WTC11 (cell line): ENCODE measurements around the gene ACTR6.

ENCODE experiments used
- CREM ChIP-seq: sonication (generic); formaldehyde crosslinking; IDR thresholded peaks from 2 replicates; pipeline ENCODE4 v1.8.1; 2022; ENCODE audit warnings: mild to moderate bottlenecking, missing genetic modification reagents, moderate library complexity
- CTCF ChIP-seq: fragments of 200-600 bp; IDR thresholded peaks from 2 replicates; pipeline ENCODE4 v1.8.0; 2022; ENCODE audit warnings: antibody characterized with exemption
- ZBTB21 ChIP-seq: sonication (generic); formaldehyde crosslinking; IDR thresholded peaks from 2 replicates; pipeline ENCODE4 v1.8.1; 2023; ENCODE audit warnings: mild to moderate bottlenecking, missing genetic modification reagents, borderline replicate concordance
- TF ChIP-seq, protein P1 (sequence below): sonication (generic); formaldehyde crosslinking; IDR thresholded peaks from 2 replicates; pipeline ENCODE4 v1.8.0; 2022; ENCODE audit warnings: mild to moderate bottlenecking, missing genetic modification reagents

GRCh38 chr12:100243137-100243536 lies 42.5 kb downstream of the ACTR6 start:
- TF ChIP-seq CTCF (no peak), CREM (CRISPR knock-in tag) (no peak), ZBTB21 (CRISPR knock-in tag) (no peak)
- TF ChIP-seq, protein P1, sequence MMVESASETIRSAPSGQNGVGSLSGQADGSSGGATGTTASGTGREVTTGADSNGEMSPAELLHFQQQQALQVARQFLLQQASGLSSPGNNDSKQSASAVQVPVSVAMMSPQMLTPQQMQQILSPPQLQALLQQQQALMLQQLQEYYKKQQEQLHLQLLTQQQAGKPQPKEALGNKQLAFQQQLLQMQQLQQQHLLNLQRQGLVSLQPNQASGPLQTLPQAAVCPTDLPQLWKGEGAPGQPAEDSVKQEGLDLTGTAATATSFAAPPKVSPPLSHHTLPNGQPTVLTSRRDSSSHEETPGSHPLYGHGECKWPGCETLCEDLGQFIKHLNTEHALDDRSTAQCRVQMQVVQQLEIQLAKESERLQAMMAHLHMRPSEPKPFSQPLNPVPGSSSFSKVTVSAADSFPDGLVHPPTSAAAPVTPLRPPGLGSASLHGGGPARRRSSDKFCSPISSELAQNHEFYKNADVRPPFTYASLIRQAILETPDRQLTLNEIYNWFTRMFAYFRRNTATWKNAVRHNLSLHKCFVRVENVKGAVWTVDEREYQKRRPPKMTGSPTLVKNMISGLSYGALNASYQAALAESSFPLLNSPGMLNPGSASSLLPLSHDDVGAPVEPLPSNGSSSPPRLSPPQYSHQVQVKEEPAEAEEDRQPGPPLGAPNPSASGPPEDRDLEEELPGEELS (CRISPR knock-in tag): no peak
